GM19397 (cell line): ENCODE measurements around the gene ACTN2.

Experiments used
- ATAC-seq: cut with Tn5 transposase; IDR thresholded peaks from one replicate; pipeline ENCODE4 v1.9.1; 2021; ENCODE audit warnings: mild to moderate bottlenecking, moderate library complexity; ENCODE audit not compliant: unreplicated experiment

The ACTN2 gene

DNA sequence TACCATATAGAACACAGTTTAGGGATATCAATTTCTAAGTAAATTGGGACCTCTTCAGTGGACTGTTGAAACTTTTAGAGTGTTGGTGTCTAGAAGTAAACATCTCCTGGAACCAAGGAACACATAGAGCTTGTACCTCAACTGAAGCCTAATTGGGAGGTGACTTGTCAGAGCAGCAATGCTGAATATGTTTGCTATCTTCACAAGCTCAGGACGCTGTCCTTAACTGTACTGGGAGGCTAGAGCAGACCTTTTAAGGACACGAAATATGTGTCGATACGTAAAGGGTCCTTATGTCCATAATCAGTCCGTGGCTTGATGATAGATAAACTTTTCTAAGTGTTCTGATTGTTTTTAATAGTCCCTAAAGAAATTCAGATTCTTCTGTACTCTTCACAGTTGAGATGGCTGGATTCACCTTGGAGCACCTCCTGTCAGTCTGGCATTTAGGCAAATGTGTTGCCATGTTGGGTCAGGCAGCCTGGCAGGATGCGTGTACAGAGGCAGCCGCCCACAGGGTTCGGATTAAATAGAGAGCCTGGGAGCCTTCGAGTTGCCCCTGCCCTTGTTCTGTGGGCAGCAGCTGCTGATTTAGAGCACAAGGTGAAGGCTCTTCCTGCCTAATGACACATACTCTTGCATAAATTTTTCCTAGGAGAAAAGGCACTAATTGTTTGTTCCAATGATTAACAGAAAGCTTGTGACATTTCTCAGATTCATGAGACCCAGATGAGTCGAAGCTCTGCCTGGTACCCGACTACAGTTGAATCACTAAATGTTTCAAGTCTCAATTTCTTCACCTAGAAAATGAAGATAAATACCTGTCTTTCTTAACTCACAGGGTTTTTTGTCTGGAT lies 3.6 kb downstream of the ACTN2 start:
- ATAC-seq: no peak

DNA sequence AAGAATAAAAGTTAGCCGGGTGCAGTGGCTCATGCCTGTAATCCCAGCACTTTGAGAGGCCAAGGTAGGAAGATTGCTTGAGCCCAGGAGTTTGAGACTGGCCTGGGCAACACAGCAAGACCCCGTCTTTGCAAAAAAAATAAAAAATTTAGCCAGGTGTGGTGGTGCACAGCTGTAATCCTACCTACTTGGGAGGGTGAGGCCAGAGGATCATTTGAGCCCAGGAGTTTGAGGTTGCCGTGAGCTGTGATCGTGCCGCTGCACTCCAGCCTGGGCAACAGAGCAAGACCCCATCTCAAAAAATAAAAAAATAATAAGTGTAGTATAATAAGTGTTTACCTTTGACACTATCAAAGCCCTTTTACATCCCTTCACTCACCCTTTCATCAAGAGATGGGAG lies 5.0 kb downstream of the ACTN2 start:
- ATAC-seq: no peak

DNA sequence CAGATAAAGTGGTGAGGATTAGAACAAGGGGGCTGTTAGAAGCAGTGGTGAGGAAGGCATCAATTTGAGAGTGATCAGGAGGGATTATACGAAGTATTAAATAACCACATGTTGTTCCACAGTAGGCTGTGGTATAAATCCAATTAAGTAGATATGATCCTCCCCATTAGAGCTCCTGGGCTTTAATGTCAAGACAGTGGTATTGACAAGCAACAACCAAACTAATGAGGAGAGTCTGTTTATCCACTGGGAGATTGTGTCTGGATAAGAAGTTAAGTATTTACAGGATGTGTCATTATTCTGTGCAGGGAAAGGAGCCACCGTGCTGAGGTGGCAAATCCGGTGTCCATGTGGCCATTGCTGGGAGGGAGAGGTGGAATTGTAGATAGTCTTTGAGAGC lies 5.8 kb downstream of the ACTN2 start:
- no peak for ATAC-seq

DNA sequence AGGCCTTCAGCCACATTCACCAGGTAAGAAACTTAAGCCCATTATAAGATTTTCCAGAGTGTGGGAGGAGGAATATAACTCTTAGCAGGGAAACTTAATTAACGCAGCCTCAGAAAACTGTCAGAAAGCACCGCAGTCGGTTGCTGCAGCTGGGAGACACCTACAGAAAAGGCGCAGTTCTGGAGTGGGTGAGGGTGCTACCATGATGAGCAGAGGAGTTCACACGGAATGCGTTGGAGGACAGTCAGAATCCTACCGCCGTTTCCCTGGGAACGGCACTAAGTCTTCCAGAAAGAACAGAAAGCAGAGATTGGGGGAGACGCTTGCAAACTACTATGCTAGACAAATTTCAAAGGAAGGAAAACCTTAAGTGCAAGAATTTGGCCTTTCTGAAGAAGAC lies 6.4 kb downstream of the ACTN2 start:
- ATAC-seq: no peak

DNA sequence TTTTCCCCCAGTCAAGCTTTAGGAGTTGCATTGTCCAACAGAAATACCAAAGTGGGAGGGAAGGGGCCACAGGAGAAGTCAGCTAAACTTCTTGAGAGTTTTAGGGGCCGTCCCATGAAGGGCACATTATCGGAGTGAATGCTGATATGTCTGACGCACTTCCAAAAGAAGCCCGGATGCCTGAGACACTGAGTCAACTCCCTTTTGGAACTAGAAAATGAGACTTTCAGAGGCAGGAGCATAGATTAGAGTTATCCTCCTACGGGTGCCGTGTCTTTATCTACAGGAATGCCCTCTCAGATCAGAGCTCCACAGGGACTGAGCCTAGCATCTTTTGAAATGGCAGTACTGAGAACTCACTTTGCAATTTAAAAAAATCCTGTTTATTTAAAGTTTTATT lies 13.1 kb downstream of the ACTN2 start:
- no peak for ATAC-seq

DNA sequence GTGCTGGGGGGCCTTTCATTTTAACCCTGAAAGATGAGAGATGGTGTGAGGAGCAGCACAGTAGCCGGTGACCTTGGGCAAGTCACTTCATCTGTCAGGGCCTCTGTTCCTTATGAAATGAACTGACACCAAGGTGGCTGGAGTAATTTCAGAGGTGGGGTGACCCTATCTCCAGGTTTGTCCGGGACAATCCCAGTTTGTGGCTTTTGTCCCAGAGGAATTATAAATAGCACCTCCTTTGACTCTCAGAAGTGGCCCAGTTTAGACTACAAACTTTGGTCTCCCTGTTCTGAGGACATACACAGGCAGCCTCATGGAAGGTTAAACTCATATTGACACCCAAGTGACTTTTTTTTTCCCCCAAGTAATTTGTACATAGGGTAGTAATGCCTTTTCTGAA lies 14.6 kb downstream of the ACTN2 start:
- ATAC-seq: no peak

DNA sequence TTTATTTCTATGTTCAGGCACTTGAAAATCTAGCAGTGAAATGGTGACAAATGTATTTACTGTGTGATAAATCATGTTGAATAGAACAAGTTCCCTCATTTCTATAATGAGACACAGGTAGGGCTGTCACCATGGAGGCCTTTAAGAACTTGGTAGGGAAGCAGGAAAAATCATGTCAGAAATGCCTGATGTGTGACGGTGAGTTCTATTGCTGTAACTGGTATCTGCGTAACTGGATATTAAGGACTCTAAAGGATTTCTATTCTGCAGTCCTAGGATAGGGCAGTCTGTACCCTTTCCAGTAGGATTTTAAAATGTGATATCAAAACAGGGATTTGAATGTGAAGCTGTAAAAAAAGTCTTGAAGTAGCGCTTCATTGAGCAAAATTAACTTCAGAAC lies 15.5 kb downstream of the ACTN2 start:
- no peak for ATAC-seq

DNA sequence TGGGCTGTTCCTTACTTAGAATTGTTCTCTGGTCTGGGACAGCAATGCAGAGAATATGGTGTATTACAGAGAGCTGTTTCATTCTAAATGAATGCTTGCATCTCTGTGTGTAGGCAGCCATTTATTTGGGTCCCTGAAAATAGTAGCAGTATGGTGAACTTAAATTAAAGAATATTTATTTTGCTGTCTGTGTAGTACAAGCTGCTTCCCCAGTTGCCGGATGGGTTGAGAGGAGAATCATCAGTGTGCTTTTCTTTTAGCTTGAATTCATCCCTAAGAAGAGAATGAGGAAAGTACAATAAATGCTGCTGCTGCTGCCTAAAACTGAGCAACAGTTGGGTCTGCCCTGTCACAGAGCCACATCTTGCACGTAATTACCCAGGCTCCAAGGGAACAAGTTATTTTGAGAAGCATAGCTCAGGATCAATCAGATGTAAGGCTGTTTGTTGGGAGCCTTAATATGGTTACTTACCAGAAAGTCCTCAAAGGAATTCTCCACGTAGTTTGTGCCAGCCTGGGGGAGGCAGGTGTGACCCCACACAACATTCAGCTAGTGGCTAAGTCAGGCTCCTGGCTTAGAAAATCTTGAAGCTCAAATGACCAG lies 16.6 kb downstream of the ACTN2 start:
- ATAC-seq: no peak

DNA sequence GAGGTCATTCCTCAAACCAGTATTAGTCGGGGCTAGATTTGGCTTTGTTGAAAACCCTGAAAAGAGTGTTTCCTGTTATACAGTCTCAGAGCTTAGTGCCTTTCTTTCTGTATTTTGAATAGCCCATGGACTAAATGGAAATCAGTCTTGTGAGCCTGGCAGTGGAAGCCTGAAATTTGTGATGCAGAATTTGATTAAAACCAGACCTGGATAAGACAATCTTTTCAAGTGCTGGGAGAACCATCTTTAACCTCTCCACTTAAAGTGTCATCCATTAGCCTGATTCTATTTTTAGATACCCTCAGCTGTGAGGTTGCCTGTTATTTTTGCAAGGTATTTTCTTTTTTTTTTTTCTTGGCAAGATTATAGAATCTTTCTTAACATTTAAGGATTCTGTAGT lies 19.5 kb downstream of the ACTN2 start:
- no peak for ATAC-seq

DNA sequence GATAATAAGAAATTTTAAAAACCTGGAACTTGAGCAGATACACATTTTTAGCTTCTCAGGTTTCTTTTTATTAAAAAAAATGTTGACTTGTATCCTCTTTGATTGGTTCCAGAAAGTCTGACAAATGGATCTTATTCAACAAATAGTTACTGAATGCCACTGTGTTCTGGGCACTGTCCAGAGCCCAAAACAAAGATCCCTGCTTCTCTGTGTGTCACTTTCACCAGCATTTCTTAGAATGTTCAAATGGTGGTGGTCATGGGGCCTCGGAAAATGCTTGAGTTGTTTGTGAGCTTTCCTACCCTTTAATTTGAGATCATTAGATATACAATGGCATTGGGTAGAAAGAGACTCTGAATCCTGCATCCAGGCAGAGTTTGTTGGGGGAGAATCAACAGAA lies 19.9 kb downstream of the ACTN2 start:
- no peak for ATAC-seq

DNA sequence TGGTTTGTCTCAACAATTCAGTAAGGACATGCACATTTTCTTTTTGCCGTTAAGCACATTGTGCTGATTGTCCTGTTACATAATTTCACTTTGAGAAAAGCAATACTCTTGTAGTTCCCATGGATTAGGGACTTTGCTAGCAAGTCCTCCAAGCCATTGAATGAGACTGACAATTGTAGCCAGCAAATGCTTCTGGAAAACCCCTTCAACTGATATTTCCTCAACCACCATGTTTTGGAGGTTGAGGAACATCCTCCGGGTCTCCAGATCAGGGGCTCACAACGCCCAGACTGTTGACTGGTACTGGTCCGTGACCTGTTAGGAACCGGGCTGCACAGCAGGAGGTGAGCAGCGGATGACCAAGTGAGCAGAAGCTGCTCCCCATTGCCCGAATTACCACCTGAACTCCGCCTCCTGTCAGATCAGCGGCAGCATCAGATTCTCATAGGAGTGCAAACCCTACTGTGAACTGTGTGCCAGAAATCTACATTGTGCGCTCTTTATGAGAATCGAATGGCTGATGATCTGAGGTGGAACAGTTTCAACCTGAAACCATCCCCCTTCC lies 24.1 kb downstream of the ACTN2 start:
- no peak for ATAC-seq

DNA sequence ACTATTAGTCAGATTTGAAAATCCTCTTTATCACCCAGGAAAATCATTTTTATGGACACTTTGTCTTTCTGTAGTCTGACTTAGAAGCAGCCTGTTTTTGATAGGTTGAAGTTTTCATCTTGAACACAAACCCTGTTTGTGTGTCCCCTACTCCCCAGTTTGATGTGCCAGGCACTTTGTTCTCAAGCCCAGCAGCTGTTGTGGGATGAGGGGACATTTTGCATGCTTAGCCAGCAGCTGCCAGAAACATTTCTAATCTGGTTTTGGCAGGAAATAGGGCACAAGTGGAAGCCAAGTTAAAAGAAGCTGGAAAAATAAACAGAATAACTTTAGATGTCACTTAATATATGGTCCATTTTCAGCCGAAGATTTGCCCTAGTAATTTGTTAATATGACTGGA lies 29.9 kb downstream of the ACTN2 start:
- ATAC-seq: no peak

DNA sequence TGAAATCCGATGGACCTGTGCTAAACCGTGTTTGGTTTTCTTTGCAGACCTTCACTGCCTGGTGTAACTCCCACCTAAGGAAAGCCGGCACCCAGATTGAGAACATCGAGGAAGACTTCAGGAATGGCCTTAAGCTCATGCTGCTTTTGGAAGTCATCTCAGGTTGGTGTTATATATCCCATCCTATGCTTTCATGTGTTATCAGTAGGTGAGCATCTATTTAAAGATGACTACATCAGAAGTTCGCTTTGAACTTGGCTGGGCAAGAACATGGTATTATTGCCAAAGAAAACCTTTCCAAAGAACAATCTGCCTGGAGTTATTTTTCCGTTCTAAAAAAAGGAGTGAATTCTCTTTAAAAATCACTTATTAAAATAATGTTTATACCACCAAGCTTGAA lies 31.5 kb downstream of the ACTN2 start:
- no peak for ATAC-seq

DNA sequence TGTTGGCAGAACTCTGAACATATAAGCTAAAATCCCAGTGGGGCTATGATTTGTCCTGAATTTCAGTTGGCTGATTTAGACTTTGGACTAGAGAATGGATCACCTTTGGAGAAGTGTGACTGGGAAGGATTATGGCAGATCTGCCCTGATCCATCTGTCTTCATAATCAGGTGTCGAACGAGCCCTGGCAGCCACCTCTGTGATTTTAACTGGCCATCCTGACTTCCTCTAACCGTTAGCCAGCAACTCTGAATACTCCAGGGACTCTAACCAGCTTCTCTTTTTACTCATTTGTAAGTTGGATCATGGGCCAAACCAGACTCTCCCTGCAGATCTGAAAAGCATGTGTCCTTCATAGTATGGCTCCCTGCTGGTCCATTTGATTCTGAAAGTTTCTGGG lies 32.0 kb downstream of the ACTN2 start:
- no peak for ATAC-seq

DNA sequence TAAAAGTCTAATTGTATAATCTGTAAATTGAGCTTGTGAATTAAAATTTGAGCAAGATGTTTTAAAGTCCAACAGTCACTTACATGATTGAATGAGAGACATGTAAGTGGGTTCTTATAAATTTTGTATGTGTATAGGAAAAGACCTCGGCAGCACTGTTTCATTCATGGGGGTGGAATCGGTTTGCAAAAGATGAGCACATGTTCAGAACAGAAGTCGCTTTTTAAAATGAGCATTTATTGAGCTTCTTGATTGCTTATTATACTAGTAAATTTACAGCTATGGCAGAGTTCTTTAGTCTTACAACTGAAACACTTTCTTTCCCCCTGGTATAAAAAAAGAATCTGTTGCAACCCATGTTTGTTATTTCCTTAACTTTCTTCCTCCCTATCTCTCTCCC lies 33.9 kb downstream of the ACTN2 start:
- ATAC-seq: no peak

DNA sequence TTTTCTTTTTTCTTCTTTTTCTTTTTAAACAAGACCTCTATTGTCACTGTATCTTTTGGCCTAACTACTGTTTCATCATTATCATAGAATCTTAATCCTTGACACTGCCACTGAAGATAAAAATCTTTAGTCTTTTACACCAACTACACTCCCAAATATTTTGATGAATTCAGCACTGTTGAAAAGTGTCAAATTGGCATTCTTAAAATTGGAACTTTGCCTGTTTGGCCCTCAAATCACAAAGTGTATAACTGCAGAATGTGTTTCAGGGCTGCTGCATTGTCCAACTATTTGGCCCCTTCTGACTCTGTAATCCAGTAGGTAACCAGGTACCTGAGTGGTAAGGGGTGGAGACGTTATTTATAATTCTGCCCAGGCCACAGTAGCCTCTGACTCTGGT lies 34.3 kb downstream of the ACTN2 start:
- ATAC-seq: no peak

DNA sequence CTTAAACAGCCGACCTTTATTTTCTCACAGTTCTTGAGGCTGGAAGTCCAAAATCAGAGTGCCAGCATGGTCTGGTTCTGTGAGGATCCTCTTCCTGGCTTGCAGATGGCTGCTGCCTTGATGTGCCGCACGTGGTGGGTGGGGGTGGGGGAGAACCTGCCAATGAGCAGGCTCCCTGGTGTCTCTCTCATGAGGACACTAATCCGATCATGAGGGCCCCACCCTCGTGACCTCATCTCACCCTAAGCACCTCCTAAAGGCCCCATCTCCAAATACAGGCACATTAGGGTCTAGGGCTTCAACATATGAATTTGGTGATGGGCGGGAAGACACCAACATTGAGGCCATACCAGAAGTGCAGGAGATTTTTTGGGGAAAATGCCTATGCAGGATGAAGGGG lies 37.8 kb downstream of the ACTN2 start:
- ATAC-seq: no peak

DNA sequence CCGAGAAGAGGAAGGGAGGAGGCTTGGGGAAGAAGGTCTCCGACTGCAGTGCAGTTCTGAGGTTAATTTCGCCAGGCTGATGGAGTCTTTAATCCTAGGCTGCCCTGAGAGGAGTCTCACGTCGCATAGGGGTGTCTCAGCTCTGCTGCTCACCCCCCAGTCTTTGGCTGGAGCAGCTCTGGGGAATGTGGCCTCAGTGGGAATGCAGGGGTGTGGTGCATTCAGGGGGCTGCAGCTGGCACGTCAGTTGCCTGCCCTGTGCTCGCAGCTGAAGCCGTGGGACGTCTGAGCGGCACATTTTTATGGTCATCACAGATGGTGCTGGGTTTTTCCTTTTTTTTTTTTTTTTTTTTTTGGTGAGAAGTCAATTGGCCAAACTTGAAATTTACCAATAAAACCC lies 38.2 kb downstream of the ACTN2 start:
- ATAC-seq: no peak

DNA sequence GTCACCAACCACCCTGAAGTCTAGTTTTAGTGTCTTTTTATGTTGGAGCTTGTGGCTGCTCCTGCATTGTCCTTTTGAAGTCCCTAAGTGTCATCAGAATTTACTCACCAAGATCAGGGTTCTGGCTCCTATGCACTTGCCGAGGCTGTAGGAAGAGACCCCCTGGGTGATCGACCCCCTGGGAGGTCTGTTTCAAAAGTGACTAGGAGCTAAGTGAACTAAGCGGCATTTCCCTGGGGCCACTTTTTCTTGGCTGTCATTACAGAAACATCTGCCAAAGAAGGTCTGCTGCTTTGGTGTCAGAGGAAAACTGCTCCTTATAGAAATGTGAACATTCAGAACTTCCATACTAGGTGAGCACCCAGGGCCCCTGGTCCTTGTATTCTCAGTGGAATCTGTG lies 39.4 kb downstream of the ACTN2 start:
- ATAC-seq: no peak

DNA sequence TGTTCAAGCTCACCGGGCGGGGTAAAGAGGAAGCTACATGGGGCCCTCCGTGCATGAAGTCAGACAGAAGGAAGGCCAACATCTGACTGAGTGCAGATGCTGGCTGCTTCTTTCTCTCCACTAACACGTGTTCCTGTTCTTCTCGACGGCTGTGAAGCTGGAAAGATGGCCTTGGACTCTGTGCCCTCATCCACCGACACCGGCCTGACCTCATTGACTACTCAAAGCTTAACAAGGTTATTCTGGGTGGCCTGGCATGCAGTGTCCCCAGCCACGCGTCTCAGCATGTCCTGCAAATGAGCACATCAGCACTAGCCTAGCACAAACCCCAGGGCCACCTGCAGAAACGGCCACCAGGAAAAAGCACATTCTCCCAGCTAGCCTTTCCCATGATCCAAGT lies 41.2 kb downstream of the ACTN2 start:
- ATAC-seq: no peak

DNA sequence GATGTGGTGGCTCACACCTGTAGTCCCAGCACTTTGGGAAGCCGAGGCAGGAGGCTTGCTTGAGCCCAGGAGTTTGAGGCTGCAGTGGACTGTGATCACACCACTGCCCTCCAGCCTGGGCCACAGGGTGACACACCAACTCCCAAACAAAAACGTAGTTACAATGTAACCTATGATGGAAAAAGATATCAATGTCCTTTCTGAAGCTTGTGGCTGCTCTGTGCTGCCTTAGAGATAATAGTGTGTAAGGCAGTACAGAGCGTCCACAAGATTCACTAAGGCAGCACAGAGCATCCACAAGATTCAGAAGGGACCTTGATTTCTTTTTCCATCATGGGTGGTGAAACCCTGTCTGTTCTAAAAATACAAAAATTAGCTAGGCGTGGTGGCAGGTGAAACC lies 42.5 kb downstream of the ACTN2 start:
- ATAC-seq: no peak

DNA sequence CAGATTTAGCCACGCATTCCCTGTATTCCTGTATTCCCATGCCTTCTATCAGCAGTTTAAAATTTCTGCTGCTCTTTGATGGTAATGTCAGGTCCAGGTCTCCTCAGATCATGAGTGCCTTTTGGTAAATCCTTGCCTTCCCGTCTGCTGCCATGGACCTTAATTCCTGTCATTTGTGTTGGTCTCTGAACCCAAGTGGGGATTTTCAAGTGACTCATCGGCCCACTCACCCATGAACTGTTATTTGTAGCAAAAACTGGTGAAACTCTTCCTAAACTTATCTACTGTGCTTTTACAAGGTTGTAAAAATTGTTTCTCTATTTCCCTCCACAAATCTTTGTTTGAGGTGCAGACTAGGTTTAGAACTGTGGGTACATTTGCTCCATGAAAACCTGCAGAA lies 47.4 kb downstream of the ACTN2 start:
- ATAC-seq: no peak
